HEK293T (cell line): ENCODE data around the gene IRAK4.

ENCODE experiments used
- CTCF ChIA-PET: fragments of 350-600 bp; formaldehyde crosslinking; extraction: SDS; loops from one replicate; lab custom pipeline; 2021; ENCODE audit warnings: antibody characterized with exemption, inconsistent platforms; lab: Yijun Ruan, JAX
- POLR2A ChIA-PET: fragments of 350-600 bp; formaldehyde crosslinking; extraction: SDS; loops from one replicate; lab custom pipeline; 2020; ENCODE audit warnings: antibody characterized with exemption, inconsistent platforms; lab: Yijun Ruan, JAX
- DNase-seq: peaks from one replicate; pipeline ENCODE4 v3.0.0; 2012; ENCODE audit warnings: mixed read lengths; ENCODE audit errors: extremely low spot score
- ARNT ChIP-seq: fragments of 450-650 bp; IDR thresholded peaks from 2 replicates; pipeline ENCODE4 v1.6.1; 2017; ENCODE audit warnings: mild to moderate bottlenecking
- BHLHE40 ChIP-seq: fragments of 450-650 bp; IDR thresholded peaks from 2 replicates; pipeline ENCODE4 v1.6.1; 2016; ENCODE audit warnings: mild to moderate bottlenecking, moderate library complexity, borderline replicate concordance
- CTBP1 ChIP-seq: fragments of 450-650 bp; IDR thresholded peaks from 2 replicates; pipeline ENCODE4 v1.6.1; 2016; ENCODE audit warnings: borderline replicate concordance
- ELF4 ChIP-seq: fragments of 450-650 bp; IDR thresholded peaks from 2 replicates; pipeline ENCODE4 v1.6.1; 2017; ENCODE audit warnings: antibody characterized with exemption
- FOXA1 ChIP-seq: fragments of 450-650 bp; IDR thresholded peaks from 2 replicates; pipeline ENCODE4 v1.6.1; 2016; ENCODE audit warnings: mild to moderate bottlenecking
- FOXK2 ChIP-seq: fragments of 450-650 bp; IDR thresholded peaks from 2 replicates; pipeline ENCODE4 v1.6.1; 2016; ENCODE audit warnings: mild to moderate bottlenecking
- FOXM1 ChIP-seq: fragments of 450-650 bp; IDR thresholded peaks from 2 replicates; pipeline ENCODE4 v1.6.1; 2017; ENCODE audit warnings: mild to moderate bottlenecking, borderline replicate concordance
- HDGF ChIP-seq: fragments of 450-650 bp; IDR thresholded peaks from 2 replicates; pipeline ENCODE4 v1.6.1; 2017; ENCODE audit warnings: antibody characterized with exemption, borderline replicate concordance
- L3MBTL2 ChIP-seq: fragments of 450-650 bp; conservative IDR thresholded peaks from 2 replicates; pipeline ENCODE4 v1.6.1; 2016; ENCODE audit warnings: mild to moderate bottlenecking
- LEF1 ChIP-seq: fragments of 450-650 bp; IDR thresholded peaks from 2 replicates; pipeline ENCODE4 v1.6.1; 2017; ENCODE audit warnings: mild to moderate bottlenecking, borderline replicate concordance
- NFRKB ChIP-seq: fragments of 450-650 bp; IDR thresholded peaks from 2 replicates; pipeline ENCODE4 v1.6.1; 2016; ENCODE audit warnings: mild to moderate bottlenecking, moderate library complexity
- SP1 ChIP-seq: fragments of 450-650 bp; IDR thresholded peaks from 2 replicates; pipeline ENCODE4 v1.6.1; 2017
- SUZ12 ChIP-seq: fragments of 450-650 bp; IDR thresholded peaks from 2 replicates; pipeline ENCODE4 v1.6.1; 2016; ENCODE audit warnings: mild to moderate bottlenecking
- TARDBP ChIP-seq: fragments of 450-650 bp; IDR thresholded peaks from 2 replicates; pipeline ENCODE4 v1.6.1; 2016
- ZNF384 ChIP-seq: fragments of 450-650 bp; IDR thresholded peaks from 2 replicates; pipeline ENCODE4 v1.6.1; 2016
- TF ChIP-seq, protein P1 (sequence below): fragments of 450-650 bp; IDR thresholded peaks from 2 replicates; pipeline ENCODE4 v1.6.1; 2016

Gene IRAK4

DNA sequence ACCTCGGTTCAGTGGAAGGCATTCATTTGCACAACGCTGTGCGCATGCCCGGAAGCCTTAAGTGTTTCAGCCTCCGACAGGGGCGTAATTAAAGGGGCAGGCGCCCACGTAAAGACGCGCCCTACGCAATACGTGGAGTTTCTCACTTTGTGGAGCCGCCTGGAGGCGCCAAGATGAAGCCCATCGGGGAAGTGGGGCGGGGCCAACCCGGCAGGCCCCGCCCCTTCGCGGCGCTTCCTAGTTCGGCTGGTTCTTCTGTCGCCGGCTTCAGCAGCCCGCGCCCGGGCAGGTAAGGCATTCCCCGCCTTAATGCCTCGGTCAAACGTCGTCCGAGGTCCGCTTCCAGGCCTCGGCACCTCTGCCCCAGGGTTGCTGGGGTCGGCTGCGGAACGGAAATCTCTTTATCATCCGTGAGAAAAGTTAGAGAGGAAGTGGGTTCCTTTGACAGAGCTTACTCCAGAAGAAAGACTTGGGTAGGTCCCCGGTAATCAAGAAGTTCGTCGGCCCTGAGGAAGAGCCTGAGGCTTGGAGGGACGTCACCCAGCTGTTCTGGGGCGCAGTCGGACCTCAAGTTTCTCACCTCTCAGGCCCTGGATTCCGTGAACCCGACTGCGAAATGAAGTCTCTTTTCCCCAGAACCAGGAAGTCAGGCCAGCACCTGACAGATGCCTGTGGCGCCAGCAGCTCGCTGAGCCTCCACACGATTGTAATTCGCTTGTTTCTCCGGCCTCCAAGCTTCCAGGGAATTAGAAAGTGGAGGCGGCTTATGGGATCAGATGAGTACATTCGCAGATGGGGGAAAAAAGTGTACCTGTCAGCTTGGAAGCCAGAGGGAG lies at the start of gene IRAK4, which contains the start of gene PUS7L:
IRAK4 (plus strand) TSS at position 224 of the 836 bp plus-strand sequence. CDS start 9,161 bp downstream, outside the sequence.
PUS7L (minus strand) TSS at position 63 of the 836 bp plus-strand sequence. CDS start 3,545 bp downstream, outside the sequence.
- ChIA-PET POLR2A (interaction anchor here (0.9 to 1.5 kb wide), 2 partner anchors 77 to 123 kb away, joined by 3 to 5 read pairs; partner anchors contain the start of gene TMEM117), CTCF (interaction anchor here (0.6 to 1.1 kb wide), 4 partner anchors 12 to 124 kb away, joined by 3 to 4 read pairs (median 4); no protein-coding TSS in a partner anchor)
- DNase-seq: peak; percentile 96
- TF ChIP-seq, protein P1, sequence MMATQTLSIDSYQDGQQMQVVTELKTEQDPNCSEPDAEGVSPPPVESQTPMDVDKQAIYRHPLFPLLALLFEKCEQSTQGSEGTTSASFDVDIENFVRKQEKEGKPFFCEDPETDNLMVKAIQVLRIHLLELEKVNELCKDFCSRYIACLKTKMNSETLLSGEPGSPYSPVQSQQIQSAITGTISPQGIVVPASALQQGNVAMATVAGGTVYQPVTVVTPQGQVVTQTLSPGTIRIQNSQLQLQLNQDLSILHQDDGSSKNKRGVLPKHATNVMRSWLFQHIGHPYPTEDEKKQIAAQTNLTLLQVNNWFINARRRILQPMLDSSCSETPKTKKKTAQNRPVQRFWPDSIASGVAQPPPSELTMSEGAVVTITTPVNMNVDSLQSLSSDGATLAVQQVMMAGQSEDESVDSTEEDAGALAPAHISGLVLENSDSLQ: no peak
- TF ChIP-seq TARDBP (0 out of 2 replicates have a peak, but pooled peaks have one; percentile 48), CTBP1 (no peak), FOXA1 (no peak), SUZ12 (no peak), ELF4 (peak; percentile 60), FOXK2 (no peak), NFRKB (no peak), BHLHE40 (no peak), LEF1 (no peak), ZNF384 (no peak), SP1 (no peak), ARNT (no peak), FOXM1 (no peak), L3MBTL2 (0 out of 2 replicates have a peak, but pooled peaks have one; percentile 34), HDGF (no peak)

DNA sequence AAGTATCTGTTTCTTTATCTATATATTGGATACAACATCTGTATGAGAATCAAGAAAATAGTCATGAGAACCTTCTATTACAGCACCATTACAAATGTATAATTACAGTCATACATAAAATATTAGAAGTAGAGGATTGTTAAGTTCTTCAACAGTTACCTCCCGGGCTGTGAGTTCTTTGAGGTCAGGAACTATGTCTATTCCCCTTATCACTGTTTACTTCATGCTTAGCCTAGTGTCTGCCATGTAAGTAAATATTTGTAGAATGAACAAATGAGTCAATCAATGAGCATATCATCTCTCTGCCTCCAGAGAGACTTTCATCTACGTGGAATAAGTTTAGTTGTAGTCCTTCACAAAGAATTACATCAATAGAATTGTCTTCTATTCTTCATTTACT lies 47.4 kb upstream of the IRAK4 start:
- DNase-seq: no peak
- ChIA-PET POLR2A (no interaction called here), CTCF (no interaction called here)
- TF ChIP-seq LEF1: no peak
- no peak for TF ChIP-seq HDGF
- TF ChIP-seq L3MBTL2: no peak
- TF ChIP-seq ZNF384: no peak
- TF ChIP-seq ELF4: no peak
- TF ChIP-seq SP1: no peak
- no peak for TF ChIP-seq FOXM1
- TF ChIP-seq FOXK2: no peak
- TF ChIP-seq TARDBP: no peak
- no peak for TF ChIP-seq SUZ12
- no peak for TF ChIP-seq NFRKB
- TF ChIP-seq, protein P1: no peak
- no peak for TF ChIP-seq CTBP1
- no peak for TF ChIP-seq BHLHE40
- no peak for TF ChIP-seq ARNT
- TF ChIP-seq FOXA1: no peak

DNA sequence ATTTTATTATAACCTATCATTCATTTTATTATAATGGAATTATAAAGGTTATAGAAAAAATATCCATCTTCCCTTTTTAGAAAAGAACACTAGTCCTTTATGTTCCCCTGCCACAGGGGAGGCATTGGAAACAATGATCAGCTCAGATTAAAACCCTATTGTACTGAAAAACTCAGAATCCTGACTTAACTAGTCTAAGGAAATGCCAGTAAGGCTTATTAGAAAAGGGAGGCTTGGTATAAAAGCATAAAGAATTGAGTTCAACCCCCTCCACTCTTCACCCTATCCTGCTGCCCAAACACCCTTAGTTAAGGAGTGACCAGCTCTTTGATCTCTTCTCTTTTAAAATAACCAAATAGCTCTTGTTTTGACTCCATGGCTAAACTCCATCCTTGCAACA lies 36.1 kb upstream of the IRAK4 start:
- TF ChIP-seq HDGF (no peak), NFRKB (no peak), FOXA1 (no peak), SP1 (no peak), L3MBTL2 (no peak), TARDBP (no peak), CTBP1 (no peak)
- TF ChIP-seq, protein P1: no peak
- CTCF ChIA-PET: no interaction called here
- POLR2A ChIA-PET: no interaction called here
- no peak for DNase-seq

DNA sequence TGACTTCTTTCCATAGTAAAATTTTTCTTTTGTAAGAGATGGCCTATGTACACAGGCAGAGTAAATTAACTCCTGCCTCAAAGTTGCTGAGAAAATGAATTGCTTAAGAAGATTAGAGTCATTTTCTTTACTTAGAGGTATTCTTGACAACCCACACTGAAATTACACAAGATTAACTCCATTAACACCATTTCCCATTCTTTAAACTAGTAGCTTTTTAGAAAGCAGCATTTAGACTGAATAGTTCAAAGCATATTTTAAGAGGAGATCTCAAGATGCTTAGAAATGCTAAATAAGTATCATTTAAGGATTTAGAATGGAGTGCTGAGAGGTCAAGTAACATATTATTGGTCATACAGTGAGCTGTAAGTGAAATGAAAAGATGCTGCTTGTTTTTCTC lies 35.6 kb upstream of the IRAK4 start:
- POLR2A ChIA-PET: no interaction called here
- no peak for TF ChIP-seq SUZ12
- DNase-seq: no peak
- CTCF ChIA-PET: no interaction called here

DNA sequence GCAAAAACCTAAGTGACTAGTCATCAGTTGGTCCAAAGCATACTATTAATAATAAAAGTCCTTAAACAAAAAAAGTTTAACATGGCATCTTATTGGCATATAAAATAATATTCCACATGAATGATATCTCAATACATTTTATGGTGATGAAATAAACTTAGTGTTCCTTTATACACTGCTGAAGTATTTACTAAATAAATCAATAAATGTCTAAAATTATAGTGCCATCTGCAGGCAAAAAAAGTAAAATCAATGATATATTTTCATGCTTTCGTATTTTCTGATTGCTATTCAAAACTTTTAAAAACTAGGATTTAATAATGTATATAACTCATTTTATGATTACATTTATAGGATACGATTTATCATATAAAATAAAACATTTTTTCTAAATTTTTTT lies 30.6 kb upstream of the IRAK4 start:
- ChIA-PET CTCF (no interaction called here), POLR2A (no interaction called here)
- DNase-seq: no peak
- no peak for TF ChIP-seq TARDBP
- TF ChIP-seq HDGF: no peak
- no peak for TF ChIP-seq ELF4
- TF ChIP-seq ZNF384: no peak

DNA sequence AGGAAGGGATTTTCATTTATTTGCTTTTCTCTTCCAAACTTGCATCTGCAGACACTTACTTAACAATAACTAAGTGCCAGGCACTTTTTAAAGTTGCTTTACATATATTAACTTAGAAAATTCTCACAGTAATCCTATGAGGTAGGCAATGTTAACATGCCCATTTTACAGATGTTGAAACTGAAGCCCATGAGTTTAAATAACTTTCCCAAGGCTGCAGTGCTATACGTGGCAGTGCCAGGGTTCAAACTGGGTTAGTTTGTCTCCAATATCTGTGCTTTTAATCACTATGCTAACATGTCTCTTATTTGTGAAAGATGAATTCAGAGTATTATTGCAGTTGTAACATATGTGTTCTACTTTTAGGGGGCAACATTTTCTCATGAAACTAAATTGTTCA lies 30.1 kb upstream of the IRAK4 start:
- DNase-seq: no peak
- POLR2A ChIA-PET: no interaction called here
- TF ChIP-seq SP1 (no peak), CTBP1 (no peak), LEF1 (no peak), ZNF384 (no peak), ARNT (no peak), HDGF (no peak), NFRKB (no peak), TARDBP (no peak), L3MBTL2 (no peak), FOXM1 (no peak), FOXK2 (no peak), ELF4 (no peak)
- TF ChIP-seq, protein P1: no peak
- CTCF ChIA-PET: no interaction called here
